ENCODE data around the gene GPHN.

- TF ChIP-seq CTCF (IDR thresholded peaks at IDR 0.05) (no peak), POLR2A (IDR thresholded peaks at IDR 0.05) (no peak)
Observed at GRCh38 chr14:67060546-67060945, 552.6 kb downstream of the GPHN start.

Measured in prostate gland (tissue), 2 donors.